GM12878 (cell line): ENCODE measurements around the gene SLC35G6. TPM values are rescaled to one million over a fixed set of nuclear protein-coding genes. Genes with fewer than 3 reads are reported as not detected.

Experiments
- ATAC-seq: fragments of 200-7000 bp; cut with Tn5 transposase; 3 replicates; pipeline ENCODE4 v1.9.1; 2020; ENCODE audit warnings: mild to moderate bottlenecking, moderate library complexity
- BruUV-seq: library from RNA; stranded (reverse); fragments of 400-500 nt; replicated peaks from 2 replicates; lab custom pipeline; 2021; lab: Mats Ljungman, UMichigan
- CTCF ChIA-PET: fragments of 300-600 bp; sonication (Branson Sonifier 250); formaldehyde crosslinking; extraction: SDS; loops from one replicate; lab custom pipeline; 2021; ENCODE audit warnings: inconsistent platforms; lab: Yijun Ruan, JAX
- POLR2A ChIA-PET: fragments of 350-600 bp; formaldehyde crosslinking; extraction: SDS; loops from one replicate; lab custom pipeline; 2021; ENCODE audit warnings: inconsistent platforms; lab: Charles Lee
- RAD21 ChIA-PET: fragments of 300-600 bp; sonication (Branson Sonifier 250); formaldehyde crosslinking; loops from one replicate; lab custom pipeline; 2023; ENCODE audit warnings: antibody characterized with exemption; ENCODE audit not compliant: unreplicated experiment; lab: Charles Lee
- SMC1A ChIA-PET: fragments of 300-600 bp; sonication (Branson Sonifier 250); formaldehyde crosslinking; loops from one replicate; lab custom pipeline; 2023; ENCODE audit not compliant: unreplicated experiment, uncharacterized antibody; lab: Charles Lee
- DNase-seq: peaks from one replicate; pipeline ENCODE4 v3.0.0-alpha.2; 2011; ENCODE audit warnings: low read depth, low spot score
- FAIRE-seq: peaks from 3 replicates; lab custom pipeline; 2011; peaks lifted over from hg19 to GRCh38; lab: Jason Lieb, UNC
- H2AFZ ChIP-seq: 2 replicates; pipeline ENCODE4 v1.6.0; 2011; ENCODE audit warnings: low read depth, low read length, control low read depth; ENCODE audit not compliant: control insufficient read depth
- H3K27ac ChIP-seq: 2 replicates; pipeline ENCODE4 v1.5.1; 2011; ENCODE audit warnings: control low read depth; ENCODE audit not compliant: control insufficient read depth, insufficient read depth
- H3K27me3 ChIP-seq, 2 experiments: replicated peaks in 1 of 2; 2 replicates each; pipeline versions ENCODE4 v1.6.0 to v1.6.1; 2011; ENCODE audit warnings: low read length in 1 of 2; ENCODE audit not compliant: control insufficient read depth in 2 of 2, insufficient read depth in 2 of 2
- H3K36me3 ChIP-seq, 2 experiments: 2 replicates each; pipeline ENCODE4 v1.5.1; 2011; ENCODE audit warnings: low read length in 1 of 2; ENCODE audit not compliant: control insufficient read depth in 2 of 2, insufficient read depth in 2 of 2
- H3K4me1 ChIP-seq: 2 replicates; pipeline ENCODE4 v1.6.1; 2011; ENCODE audit warnings: mild to moderate bottlenecking, low read length, moderate library complexity, mixed read lengths; ENCODE audit not compliant: control insufficient read depth, insufficient read depth
- H3K4me2 ChIP-seq: 2 replicates; pipeline ENCODE4 v1.6.0; 2011; ENCODE audit warnings: control low read depth; ENCODE audit not compliant: control insufficient read depth, insufficient read depth
- H3K4me3 ChIP-seq: fragments of 200-600 bp; sonication (generic); 2 replicates; pipeline ENCODE4 v1.5.1; 2016
- H3K79me2 ChIP-seq: 2 replicates; pipeline ENCODE4 v1.6.0; 2011; ENCODE audit warnings: low read length; ENCODE audit not compliant: control insufficient read depth, insufficient read depth
- H3K9ac ChIP-seq: 2 replicates; pipeline ENCODE4 v1.8.0; 2011; ENCODE audit warnings: low read length, control low read depth, mixed read lengths; ENCODE audit not compliant: control insufficient read depth, insufficient read depth
- H3K9me3 ChIP-seq: replicated peaks from 3 replicates; pipeline ENCODE4 v1.5.1; 2011; ENCODE audit warnings: mild to moderate bottlenecking, low read length; ENCODE audit not compliant: control insufficient read depth, insufficient read depth
- H4K20me1 ChIP-seq: 2 replicates; pipeline ENCODE4 v1.6.0; 2011; ENCODE audit not compliant: control insufficient read depth, insufficient read depth
- BCLAF1 ChIP-seq: fragments of 450-650 bp; IDR thresholded peaks from 2 replicates; pipeline ENCODE4 v1.6.1; 2017; ENCODE audit warnings: antibody characterized with exemption, mild to moderate bottlenecking, moderate library complexity
- IKZF2 ChIP-seq, 2 experiments: fragments of 450-650 bp; IDR thresholded peaks; 2 replicates each; pipeline ENCODE4 v1.6.1; 2017; ENCODE audit warnings: mild to moderate bottlenecking in 2 of 2, moderate library complexity in 2 of 2
- JUNB ChIP-seq: IDR thresholded peaks from 2 replicates; pipeline ENCODE4 v1.6.1; 2016; ENCODE audit warnings: antibody characterized with exemption, mild to moderate bottlenecking
- MYB ChIP-seq: fragments of 150-350 bp; IDR thresholded peaks from 2 replicates; pipeline ENCODE4 v1.6.1; 2014; ENCODE audit warnings: mild to moderate bottlenecking, low read depth, low read length, borderline replicate concordance
- NFXL1 ChIP-seq: fragments of 450-650 bp; IDR thresholded peaks from 2 replicates; pipeline ENCODE4 v1.6.1; 2017; ENCODE audit warnings: antibody characterized with exemption, mild to moderate bottlenecking, borderline replicate concordance
- NRF1 ChIP-seq: conservative IDR thresholded peaks from 2 replicates; pipeline ENCODE4 v1.6.1; 2011; ENCODE audit warnings: mild to moderate bottlenecking, low read depth, low read length, improper control_type of control experiment
- RUNX3 ChIP-seq: IDR thresholded peaks from 2 replicates; pipeline ENCODE4 v1.6.1; 2012; ENCODE audit warnings: low read length, inconsistent platforms
- SP1 ChIP-seq: IDR thresholded peaks from one replicate; pipeline ENCODE4 v1.6.1; 2011; ENCODE audit warnings: low read depth, low read length
- ZNF207 ChIP-seq: fragments of 450-650 bp; IDR thresholded peaks from 2 replicates; pipeline ENCODE4 v1.6.1; 2014; ENCODE audit warnings: antibody characterized with exemption, mild to moderate bottlenecking, borderline replicate concordance
- ZNF217 ChIP-seq: fragments of 450-650 bp; IDR thresholded peaks from 2 replicates; pipeline ENCODE4 v1.6.1; 2017; ENCODE audit warnings: antibody characterized with exemption, mild to moderate bottlenecking
- WGBS: methylation state at CpG from one replicate; pipeline ENCODE4 v1.1.6; 2016; ENCODE audit warnings: low lambda C conversion rate; ENCODE audit not compliant: insufficient replicate concordance, insufficient coverage; ENCODE audit errors: missing lambda C conversion rate; 5-methylcytosine and 5-hydroxymethylcytosine counted together
- in situ Hi-C: fragments of 300-500 bp; cut with MboI; formaldehyde crosslinking; loops from 9 replicates; pipeline ENCODE4 v1.14.3; 2018; ENCODE audit warnings: mixed read lengths
- intact Hi-C: fragments of 100-400 bp; cut with micrococcal nuclease; formaldehyde crosslinking; loops from one replicate; pipeline ENCODE4 v1.14.2; 2022; ENCODE audit not compliant: unreplicated experiment
- polyA plus RNA-seq, 11 experiments: library from polyadenylated mRNA; depleted of rRNA in 4 of 11; unstranded in 6 of 11; stranded (reverse) in 5 of 11; fragments of >200 nt; fragmentation: Nextera tagmentation in 4 of 11; fragmentation: Illumina TruSeq in 1 of 11; extraction: Ambion mirVana in 4 of 11; extraction: Trizol in 1 of 11; gene quantifications; 1 replicate in 1 of 11; 2 replicates in 10 of 11; pipeline versions ENCODE4 v1.2.1 to v1.2.3, GENCODE V29; 2011 to 2016; ENCODE audit warnings: inconsistent platforms in 2 of 11, missing spikeins in 2 of 11, low read depth in 1 of 11
- total RNA-seq, 4 experiments: library from RNA; depleted of rRNA in 3 of 4; stranded (reverse); fragments of >200 nt in 3 of 4; fragmentation: Illumina TruSeq in 1 of 4; extraction: Trizol in 1 of 4; gene quantifications; 2 replicates each; pipeline versions ENCODE4 v1.2.1 to v1.2.3, GENCODE V29; 2013 to 2021
- TF ChIP-seq, protein P1 (sequence below): fragments of 450-650 bp; conservative IDR thresholded peaks from 2 replicates; pipeline ENCODE4 v1.6.1; 2017; ENCODE audit warnings: mild to moderate bottlenecking, moderate library complexity
- TF ChIP-seq, protein P2 (sequence below): fragments of 450-650 bp; IDR thresholded peaks from 2 replicates; pipeline ENCODE4 v1.6.1; 2017; ENCODE audit warnings: mild to moderate bottlenecking, moderate library complexity

The SLC35G6 gene
- total and polyA plus RNA-seq, 10 of the 15 experiments (the other 5 are each of a cell fraction or from before 2014, with no cell fraction given): 0.20 TPM; not detected in 9

GRCh38 chr17:7439462-7440112 lies 41.7 kb upstream of the SLC35G6 start, which contains the start of gene FGF11:
Gene FGF11, plus strand, starts transcription at chr17:7439512. Its CDS starts 109 bp downstream, at chr17:7439621.
- 9% methylated on average over 46 of the region's 50 CpGs for WGBS
- POLR2A ChIA-PET: interaction anchor here (0.5 to 8.2 kb wide), 10 partner anchors 9 to 757 kb away, joined by 3 to 63 read pairs (median 6); partner anchors contain the start of genes POLR2A, SENP3, SLC35G6 and TMEM256
- peak within 1 kb of the TSS; percentile 91 for H3K4me2 ChIP-seq
- no peak for TF ChIP-seq SP1
- no peak for TF ChIP-seq IKZF2 (IDR thresholded peaks at IDR 0.05)
- no peak for TF ChIP-seq RUNX3
- TF ChIP-seq, protein P1, sequence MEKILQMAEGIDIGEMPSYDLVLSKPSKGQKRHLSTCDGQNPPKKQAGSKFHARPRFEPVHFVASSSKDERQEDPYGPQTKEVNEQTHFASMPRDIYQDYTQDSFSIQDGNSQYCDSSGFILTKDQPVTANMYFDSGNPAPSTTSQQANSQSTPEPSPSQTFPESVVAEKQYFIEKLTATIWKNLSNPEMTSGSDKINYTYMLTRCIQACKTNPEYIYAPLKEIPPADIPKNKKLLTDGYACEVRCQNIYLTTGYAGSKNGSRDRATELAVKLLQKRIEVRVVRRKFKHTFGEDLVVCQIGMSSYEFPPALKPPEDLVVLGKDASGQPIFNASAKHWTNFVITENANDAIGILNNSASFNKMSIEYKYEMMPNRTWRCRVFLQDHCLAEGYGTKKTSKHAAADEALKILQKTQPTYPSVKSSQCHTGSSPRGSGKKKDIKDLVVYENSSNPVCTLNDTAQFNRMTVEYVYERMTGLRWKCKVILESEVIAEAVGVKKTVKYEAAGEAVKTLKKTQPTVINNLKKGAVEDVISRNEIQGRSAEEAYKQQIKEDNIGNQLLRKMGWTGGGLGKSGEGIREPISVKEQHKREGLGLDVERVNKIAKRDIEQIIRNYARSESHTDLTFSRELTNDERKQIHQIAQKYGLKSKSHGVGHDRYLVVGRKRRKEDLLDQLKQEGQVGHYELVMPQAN: peak; percentile 41; the same call in 1 of the 2 replicates
- TF ChIP-seq ZNF207: no peak
- TF ChIP-seq JUNB: no peak
- no peak for TF ChIP-seq NRF1
- TF ChIP-seq, protein P2, sequence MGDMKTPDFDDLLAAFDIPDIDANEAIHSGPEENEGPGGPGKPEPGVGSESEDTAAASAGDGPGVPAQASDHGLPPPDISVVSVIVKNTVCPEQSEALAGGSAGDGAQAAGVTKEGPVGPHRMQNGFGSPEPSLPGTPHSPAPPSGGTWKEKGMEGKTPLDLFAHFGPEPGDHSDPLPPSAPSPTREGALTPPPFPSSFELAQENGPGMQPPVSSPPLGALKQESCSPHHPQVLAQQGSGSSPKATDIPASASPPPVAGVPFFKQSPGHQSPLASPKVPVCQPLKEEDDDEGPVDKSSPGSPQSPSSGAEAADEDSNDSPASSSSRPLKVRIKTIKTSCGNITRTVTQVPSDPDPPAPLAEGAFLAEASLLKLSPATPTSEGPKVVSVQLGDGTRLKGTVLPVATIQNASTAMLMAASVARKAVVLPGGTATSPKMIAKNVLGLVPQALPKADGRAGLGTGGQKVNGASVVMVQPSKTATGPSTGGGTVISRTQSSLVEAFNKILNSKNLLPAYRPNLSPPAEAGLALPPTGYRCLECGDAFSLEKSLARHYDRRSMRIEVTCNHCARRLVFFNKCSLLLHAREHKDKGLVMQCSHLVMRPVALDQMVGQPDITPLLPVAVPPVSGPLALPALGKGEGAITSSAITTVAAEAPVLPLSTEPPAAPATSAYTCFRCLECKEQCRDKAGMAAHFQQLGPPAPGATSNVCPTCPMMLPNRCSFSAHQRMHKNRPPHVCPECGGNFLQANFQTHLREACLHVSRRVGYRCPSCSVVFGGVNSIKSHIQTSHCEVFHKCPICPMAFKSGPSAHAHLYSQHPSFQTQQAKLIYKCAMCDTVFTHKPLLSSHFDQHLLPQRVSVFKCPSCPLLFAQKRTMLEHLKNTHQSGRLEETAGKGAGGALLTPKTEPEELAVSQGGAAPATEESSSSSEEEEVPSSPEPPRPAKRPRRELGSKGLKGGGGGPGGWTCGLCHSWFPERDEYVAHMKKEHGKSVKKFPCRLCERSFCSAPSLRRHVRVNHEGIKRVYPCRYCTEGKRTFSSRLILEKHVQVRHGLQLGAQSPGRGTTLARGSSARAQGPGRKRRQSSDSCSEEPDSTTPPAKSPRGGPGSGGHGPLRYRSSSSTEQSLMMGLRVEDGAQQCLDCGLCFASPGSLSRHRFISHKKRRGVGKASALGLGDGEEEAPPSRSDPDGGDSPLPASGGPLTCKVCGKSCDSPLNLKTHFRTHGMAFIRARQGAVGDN: no peak; the same call in 1 of the 2 replicates
- TF ChIP-seq ZNF217: no peak
- no peak for TF ChIP-seq NFXL1
- no peak for TF ChIP-seq MYB
- no peak for TF ChIP-seq BCLAF1

More at GRCh38 chr17:7439462-7440112, 41.7 kb upstream of the SLC35G6 start, which contains the start of gene FGF11:
- Histone ChIP-seq H3K36me3 (no peaks in the 10 kb centered on the region), H2AFZ (peak within 1 kb of the TSS; percentile 82), H3K27me3 (peaks cover 0 to 4% of the 10 kb centered on the region in 2 experiments; a peak in 2 of 4 replicates), H3K9me3 (no peaks in the 10 kb centered on the region), H3K27ac (peak within 1 kb of the TSS; percentile 46), H3K4me3 (peak within 1 kb of the TSS; percentile 97), H4K20me1 (no peaks in the 10 kb centered on the region), H3K79me2 (peaks cover 6% of the 10 kb centered on the region), H3K9ac (peak within 1 kb of the TSS; percentile 77), H3K4me1 (peaks cover 29% of the 10 kb centered on the region)
- RAD21 ChIA-PET: interaction anchor here (0.7 to 2.5 kb wide), 8 partner anchors 15 to 121 kb away, joined by 3 to 12 read pairs (median 4); partner anchors contain the start of genes POLR2A, SENP3 and TMEM95
- ATAC-seq: no peak
- in situ Hi-C loops: no loop called here
- no TSS peak for BruUV-seq
- CTCF ChIA-PET: interaction anchor here (0.7 to 2.8 kb wide), 5 partner anchors 37 to 248 kb away, joined by 3 to 16 read pairs (median 3); partner anchors contain the start of genes SENP3 and TP53
- DNase-seq: no peak
- intact Hi-C loops: loop anchor here (5.0 to 10.0 kb wide), 4 partner anchors 37 to 395 kb away; partner anchors contain the start of genes KCTD11, SENP3, SLC16A11 and TMEM256
- no peak for FAIRE-seq
- SMC1A ChIA-PET: interaction anchor here (0.9 to 1.2 kb wide), 4 partner anchors 13 to 119 kb away, joined by 3 to 5 read pairs (median 3); partner anchors contain the start of gene TNFSF13
